ENCODE results near the gene PPP1R1B.

Gene PPP1R1B

DNA sequence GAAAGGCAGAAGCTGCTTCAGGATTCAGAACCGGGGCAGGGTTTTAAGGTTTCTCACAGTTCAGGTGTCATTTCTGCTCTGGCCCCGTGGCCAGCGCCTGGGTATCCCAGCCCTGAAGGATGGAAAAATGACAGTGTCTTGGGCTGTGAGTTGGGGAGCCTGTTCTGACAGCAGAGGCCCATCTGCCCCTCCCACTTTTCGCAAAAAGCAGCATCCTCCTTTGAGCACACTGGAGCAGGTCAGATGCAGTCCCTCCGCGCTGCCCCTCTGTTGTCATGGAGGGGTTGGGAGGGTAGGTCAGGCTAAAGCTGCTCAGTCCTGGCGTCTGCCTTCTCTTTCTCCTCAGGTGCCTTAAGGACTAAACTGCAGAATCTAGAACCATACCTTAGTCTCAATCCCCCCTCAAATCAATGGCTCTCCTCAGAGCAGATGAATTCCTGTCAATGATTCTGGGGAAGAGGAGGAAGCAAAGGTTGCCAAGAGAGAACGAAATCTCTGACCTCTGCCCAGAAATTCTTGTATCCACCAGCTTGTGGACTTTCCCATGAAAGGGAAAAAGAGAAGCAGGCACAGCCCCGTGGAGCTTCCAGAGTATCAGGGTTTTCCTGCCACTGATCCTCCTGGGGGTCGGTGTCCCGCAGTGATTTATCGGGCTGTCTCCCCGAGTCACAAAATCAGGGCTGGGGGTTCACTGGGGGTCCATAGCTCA, 26.3 kb upstream of the PPP1R1B start:
- DNase-seq (ENCODE audit: low read depth in 3 of 3, low spot score in 1 of 3) = no peak

DNA sequence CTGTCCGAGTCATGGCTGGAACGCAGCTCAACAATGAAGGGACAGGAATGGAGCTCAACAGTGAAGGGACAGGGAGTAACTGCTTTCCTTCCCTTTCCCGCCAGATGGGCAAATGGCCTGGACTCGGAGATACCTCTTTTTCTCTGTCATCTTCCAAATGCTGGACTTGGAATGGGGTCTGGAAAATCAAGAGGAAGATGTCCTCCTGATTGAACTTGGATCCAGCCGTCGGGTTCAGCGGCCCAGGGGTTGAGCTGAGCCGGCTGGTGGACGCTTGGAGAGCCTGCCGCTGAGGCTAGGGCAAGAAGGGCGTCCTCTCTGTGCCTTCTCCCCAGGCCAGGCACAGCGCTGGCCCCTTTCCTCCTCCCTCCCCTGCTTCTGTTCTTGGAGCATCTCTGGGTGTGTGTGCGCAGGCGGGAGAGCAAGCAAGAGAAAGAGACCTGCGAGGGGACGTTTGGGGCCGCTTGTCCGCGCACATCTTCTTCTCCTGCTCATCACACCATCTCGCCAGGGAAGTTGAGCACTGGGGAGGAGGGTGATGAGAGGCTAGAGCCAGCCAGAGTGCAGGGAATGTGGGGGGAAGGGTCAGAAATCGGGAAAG, 25.7 kb upstream of the PPP1R1B start:
- no peak for DNase-seq (ENCODE audit: low read depth in 3 of 3, low spot score in 1 of 3)

DNA sequence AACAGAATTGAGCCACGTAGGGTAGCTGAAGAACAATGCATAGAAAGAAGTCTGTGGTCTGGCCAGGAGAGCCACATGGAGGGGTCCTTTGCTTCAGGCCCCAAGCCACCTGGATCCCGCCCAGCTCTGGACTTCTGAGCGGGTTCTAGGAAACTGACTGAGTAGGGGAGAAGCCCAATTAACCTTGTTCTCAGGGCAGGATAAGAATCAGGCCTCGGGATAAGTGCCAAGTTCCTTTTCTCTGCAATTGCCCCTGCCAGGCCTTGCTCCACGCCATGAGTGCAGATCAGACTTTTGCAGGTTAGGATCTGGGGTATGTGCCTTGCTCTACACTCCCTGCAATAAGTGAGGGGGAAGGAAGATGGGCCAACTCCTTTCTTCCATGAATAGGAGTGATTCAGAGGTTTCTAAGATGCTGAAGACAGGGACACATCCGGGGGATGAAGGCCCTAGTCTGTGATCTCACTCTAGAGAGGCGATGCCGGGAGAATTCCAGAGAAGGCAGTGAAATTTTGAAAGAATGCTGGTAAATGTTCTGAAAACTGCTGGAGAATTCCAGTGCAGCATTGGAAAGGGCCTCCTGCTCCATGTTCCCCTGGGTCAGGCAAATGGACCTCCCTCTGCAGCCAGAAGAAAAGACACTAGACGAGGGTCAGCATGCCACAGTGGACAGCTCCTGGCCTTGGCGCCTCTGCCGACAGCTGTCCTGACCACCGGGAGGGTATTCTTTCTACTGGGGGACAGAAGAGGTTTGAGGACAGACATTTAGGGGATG, 24.8 kb upstream of the PPP1R1B start:
- DNase-seq (ENCODE audit: low read depth in 3 of 3, low spot score in 1 of 3) = no peak

DNA sequence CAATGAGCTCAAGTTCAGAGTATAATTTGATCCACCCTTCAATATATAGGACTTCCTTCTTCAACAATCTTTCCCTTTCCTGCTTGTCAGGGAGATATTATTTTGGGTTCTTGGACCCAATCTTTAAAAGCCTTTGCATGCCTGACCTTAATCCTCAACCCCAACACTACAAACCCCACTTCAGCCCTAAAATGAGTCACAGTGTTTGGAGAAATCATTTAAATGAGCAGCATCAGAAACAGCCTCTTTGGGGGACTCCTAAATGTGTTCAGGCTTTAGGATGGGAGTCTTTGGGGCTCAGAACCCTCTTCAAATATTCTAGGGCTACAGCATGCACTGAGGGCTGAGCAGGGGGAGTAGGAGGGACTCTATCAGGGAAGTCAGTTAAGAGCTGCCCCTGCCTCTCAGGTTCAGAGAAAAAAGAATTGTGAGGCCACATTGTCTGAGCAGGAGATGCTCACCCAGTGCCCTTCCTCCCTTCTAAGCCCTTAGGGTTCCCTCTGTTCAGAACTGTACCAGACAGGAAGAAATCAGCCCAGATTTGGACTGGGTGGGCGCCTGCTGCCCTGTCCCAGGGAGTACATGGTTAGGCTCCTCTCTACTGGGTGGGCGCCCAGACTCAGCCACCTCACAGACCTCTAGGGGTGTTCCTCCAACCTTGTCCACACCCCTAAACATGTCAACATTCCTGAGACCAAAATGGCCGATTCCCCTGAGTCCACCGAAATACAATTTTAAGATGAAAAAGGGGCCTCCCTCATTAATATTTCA, 24.0 kb upstream of the PPP1R1B start:
- no peak for DNase-seq (ENCODE audit: low read depth in 3 of 3, low spot score in 1 of 3)

DNA sequence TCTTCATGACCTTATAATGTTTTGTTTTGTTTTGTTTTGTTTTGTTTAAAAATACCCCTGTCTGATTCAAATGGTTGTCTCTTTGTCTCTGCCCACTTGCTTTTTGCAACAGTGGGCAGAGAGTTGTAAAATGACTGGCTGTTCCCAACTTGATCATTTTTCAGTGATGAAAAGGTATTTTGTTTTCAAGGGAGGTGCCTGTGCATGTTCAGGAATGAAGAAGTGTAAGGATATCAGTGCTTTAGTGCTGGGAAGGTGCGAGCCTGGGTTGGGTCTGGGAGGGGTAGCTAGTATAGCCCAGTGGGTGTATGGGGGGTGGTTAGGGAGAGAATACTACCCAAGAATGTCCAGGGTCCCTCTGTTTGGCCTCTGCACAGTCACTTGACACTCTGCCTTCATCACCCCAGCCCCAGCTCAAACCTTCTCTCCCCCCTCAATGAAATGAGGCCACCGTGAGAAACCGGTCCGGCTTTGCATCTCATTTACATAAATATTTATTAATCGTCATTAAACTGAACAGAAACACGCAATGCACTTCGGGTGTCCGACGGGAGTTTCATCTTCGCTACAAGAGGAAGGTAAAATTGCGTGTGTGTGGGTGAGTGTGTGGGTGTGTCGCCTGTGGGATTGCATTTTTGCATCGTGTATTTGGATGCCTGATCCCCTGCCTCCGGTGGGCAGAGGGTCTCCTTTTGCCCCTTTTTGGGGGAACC, 23.3 kb upstream of the PPP1R1B start:
- no peak for DNase-seq (ENCODE audit: low read depth in 3 of 3, low spot score in 1 of 3)

DNA sequence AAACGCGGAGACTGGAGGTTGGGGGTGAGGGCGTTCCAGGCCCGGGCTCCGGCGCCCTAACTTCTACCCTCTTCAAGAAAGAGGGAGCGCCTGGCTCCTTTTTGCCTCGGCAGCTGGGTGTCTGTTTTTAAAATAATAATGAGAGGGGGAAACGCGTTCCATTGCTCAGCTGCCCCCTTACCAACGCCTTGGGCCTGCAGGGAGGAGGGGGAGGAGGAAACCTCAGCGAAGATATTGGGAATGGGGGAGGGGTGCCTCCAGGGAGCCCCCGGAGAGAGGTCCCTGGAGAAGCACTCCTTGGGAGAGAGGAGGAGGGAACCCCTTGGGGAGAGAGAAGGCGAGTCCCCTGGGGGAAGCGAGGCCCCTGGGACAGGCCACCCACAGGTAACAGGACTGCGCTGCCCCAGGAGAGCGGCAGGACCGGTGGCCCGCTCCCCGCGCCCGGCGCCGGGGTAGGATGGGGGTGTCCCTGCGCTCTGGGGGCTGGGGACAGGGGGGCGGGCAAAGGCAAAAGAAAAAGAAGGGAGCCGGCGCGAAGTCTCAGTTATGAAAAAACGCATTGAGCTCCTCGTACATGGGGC, 21.8 kb upstream of the PPP1R1B start:
- DNase-seq (ENCODE audit: low read depth in 3 of 3, low spot score in 1 of 3) = no peak

DNA sequence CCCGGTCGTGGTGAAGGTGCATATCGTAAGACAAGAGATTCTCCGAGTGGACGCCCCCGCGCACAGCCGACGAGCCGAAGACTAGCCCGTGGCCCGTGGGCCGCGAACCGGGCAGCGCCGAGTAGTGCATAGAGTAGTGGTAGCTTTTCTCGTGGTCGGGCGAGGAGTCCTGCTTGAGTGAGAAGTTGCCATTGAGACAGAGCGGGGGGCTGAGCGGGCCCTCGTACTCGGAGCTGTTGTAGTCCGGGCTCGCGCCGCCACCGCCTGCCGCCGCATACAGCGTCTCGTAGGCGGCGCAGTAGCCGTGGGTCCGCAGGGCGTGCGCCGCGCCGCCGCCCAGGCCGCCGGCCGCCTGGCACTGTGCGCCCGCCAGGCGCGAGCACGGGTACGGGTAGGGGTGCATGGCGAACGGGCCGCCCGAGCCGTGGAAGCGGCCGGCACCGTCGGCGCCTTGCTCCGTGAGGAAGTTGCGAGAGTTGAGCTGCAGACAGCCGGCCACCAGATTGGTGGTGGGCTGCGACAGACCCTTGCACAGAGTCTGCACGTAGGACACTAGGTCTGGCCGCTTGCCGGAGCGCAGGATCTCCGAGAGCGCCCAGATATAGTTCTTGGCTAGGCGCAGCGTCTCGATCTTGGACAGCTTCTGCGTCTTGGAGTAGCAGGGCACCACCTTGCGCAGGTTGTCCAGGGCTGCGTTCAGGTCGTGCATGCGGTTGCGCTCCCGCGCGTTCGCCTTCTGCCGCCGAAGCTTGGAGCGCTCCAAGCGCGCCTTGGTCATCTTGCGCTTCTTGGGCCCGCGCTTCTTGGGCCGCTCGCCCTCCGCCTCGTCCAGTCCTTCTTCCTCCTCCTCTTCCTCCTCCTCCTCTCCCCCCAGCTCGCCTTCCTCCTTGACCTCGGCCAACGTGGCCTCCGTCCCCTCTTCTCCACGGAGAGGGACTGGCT, 21.0 kb upstream of the PPP1R1B start:
- no peak for DNase-seq (ENCODE audit: low read depth in 3 of 3, low spot score in 1 of 3)

DNA sequence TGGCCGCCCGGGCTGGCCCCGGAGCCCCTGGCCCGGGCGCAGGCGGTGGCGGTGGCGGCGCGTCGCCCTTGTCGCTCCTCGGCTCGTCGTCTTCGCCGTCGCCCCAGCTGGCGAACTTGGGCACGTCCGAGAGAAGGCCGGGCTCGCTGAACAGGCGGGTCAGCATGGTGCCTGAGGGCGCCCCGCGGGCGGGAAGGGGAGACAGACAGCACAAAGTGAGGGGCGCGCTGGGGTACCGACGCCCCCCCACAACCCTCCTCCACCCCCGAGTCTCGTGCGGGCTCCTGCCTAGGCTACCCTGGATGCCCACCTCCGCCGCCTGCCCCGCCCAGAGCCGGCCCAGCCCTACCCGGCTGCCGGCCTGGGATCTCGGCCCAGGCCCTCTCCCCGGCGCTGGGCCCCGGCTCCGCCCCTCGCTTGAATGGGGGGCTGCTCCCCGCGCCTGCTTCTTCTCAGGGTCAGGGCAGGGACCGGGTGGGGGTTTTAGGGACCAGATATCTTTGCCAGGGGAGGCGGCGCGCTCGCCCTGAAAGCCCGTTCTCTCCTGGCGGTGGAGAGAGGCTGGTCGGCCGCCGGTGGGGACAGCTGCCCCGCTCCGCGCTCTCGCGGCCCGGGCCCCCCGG, 20.2 kb upstream of the PPP1R1B start:
- DNase-seq (ENCODE audit: low read depth in 3 of 3, low spot score in 1 of 3) = no peak

DNA sequence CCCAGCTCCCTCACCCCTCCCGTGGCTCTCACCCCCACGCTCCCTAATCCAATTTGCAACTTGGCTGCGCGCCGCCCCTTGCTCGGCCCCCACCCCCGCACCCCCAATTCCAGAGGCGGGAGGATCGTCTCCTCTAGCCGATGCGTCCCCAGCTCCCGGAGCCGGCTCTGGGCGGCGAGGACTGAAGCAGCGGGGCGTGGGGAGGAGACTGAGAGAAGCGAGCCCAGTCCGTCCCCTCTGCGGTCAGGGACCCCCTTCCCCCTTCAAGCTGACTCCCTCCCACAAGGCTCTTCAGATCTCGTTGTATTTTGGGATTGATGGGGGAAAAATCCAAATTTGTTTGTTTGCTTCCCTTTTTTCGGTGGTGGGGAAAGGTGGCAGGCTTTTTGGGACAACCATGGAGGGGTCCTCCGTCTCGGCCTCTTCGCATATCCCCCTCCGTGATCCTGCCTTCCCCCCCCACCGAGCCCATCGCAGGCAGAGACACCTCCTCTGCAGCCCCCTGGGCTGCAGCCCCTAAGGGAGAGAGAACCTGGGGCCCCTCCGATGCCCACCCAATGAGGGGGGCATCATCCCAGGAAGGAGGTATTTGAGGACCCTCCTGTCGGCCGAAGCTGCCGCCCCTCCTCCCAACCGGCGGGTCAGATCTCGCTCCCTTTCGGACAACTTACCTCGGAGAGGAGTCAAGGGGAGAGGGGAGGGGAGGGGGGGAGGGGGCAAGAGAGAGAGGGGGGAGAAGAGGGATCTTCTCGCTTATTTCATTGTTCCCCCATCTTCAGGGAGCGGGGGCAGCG, 19.5 kb upstream of the PPP1R1B start:
- DNase-seq (ENCODE audit: low read depth in 3 of 3, low spot score in 1 of 3) = no peak

DNA sequence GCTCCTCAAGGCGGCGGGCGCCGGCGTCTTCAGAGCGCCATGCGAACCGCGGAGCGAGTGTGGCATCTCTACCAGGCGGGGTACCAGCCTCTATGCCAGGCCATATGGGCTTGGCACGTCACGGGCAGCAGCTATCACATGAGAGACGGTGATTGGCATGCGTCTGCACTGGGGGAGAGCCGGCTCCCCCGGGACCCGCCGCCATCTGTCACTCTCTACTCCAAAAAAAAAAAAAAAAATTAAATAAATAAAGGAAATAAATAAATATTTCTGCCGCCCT, 19.0 kb upstream of the PPP1R1B start, which contains the start of gene NEUROD2:
Gene NEUROD2 (minus strand): TSS at position 70 of the 280 bp plus-strand sequence. CDS start 1,321 bp downstream, outside the sequence.
- no peak for DNase-seq (ENCODE audit: low read depth in 3 of 3, low spot score in 1 of 3)

DNA sequence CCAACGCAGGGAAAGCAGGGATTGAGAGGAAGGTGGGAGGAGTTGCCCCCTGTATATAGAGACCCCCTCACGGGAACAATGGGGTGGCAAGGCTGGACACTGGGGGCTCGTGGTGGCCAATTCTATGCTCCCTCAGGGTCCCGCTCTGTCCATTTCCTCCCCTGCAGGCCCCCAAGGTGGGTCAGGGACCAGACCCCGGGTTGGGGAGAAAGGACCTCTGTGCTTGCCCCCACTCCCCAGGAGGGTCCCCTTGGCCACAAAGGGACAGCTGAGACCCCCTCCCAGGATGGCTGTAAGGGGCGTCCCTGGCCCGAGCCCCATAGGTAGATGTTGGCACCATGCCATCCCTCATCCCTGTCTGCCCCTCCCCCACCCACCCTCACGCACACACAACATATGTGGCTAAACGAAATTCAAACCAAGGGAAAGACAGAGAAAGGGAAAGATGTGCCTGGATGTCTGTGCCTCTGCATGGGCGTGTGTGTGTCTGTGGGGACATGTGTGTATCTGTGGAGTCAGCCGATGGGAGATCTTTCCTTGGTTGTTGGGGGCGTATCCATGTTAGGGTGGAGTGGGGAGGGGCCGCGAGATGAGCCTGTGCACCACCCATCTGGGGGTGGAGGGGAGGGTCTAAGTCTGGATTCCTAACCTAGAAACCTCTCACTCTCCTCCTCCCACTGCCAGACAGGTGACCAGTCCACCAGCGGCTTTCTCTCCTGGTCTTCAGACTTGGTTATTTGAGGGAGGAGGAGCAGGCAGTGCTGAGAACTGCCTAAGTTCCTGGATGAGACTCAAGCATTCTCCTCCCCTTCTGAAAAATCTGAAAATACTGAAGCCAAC, 18.4 kb upstream of the PPP1R1B start:
- no peak for DNase-seq (ENCODE audit: low read depth in 3 of 3, low spot score in 1 of 3)

DNA sequence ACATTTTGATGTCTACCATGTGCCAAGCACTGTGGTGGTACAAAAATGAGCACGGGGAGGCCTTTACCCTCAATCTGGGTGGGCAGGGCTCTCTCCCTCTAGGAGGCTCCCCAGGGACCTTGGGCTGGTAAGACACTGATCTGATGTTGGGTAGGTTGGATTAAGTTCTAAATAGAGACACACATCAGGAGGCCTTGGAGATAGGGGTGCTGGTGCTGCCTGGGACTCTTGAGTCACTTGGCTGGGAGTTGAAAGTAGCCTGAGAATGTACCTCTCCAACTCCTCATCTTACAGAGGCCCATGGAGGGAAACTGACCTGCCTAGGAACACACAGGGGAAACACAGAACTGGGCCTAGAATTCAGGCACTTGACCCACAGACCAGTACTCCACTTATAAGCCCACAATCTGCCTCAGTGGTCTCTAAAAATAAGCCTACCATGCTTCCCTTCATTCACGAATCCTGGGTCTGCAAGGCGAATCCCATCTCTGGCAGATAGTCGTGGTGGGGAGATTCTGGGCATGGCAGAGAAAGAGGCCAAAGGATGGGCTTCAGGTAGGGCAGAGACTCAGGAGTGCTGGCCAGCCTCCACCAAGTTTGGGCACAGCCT, 17.2 kb upstream of the PPP1R1B start:
- no peak for DNase-seq (ENCODE audit: low read depth in 3 of 3, low spot score in 1 of 3)

DNA sequence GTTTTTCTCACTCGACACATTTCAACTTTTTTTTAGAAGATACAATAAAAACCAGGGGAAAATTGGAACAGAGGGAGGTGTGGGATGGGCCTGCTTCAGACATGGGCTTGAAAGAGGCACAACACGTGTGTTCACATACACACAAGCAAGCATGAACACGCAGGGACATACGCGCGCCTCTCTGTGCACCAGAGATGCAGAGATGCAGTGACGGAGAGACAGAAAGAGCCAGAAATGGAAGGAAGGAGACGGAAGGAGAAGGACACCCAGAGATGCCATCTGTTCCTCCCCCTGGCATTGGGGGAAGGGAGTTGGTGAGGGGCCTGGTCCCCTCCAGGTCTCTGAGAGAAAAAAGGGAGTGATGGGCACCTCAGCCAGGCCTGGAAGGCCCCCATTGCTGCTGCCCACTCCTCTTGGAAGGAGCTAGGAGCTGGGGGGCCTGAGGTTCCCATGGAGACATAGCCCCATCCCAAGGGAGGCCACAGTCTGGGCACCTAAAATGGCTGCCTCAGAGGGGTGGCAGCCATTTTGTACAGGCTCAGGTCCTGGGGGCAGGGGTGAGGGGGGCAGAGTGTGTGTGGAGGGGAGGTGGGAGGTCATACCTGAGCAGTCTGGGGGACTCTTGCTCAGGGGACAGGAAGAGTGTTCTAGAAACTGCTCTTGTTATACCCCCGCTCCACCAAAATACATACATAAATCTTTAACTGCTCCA, 15.2 kb upstream of the PPP1R1B start:
- DNase-seq (ENCODE audit: low read depth in 3 of 3, low spot score in 1 of 3) = no peak

DNA sequence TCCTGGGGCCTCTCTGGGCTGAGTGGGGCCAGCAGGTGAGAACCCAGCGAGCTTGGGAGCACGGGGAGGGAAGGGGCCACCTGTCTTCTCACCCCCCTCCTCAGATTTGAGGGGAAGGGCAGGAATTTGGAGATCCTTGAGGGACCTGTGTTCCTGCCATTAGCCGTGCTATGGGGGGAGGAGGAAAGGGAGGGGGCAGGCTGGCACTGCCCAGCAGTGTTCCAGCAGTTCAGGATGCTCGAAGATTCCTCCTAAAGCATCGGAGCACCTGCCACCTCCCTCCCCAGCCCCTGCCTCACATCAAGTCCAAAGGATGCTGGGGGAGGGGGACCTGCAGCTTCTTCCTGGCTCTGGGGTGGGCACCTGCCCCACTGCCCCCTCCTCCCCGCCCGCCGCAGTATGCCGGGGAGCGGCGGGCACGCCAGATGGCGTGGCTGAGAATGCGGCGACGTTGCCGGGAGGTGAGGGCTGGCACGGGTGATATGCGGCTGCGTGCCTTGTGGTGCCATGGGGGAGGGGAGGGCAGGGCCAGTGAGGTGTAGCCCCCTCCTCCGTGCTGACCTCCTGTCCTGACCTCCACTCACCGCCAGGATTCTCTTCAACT, 14.4 kb upstream of the PPP1R1B start:
- no peak for DNase-seq (ENCODE audit: low read depth in 3 of 3, low spot score in 1 of 3)

DNA sequence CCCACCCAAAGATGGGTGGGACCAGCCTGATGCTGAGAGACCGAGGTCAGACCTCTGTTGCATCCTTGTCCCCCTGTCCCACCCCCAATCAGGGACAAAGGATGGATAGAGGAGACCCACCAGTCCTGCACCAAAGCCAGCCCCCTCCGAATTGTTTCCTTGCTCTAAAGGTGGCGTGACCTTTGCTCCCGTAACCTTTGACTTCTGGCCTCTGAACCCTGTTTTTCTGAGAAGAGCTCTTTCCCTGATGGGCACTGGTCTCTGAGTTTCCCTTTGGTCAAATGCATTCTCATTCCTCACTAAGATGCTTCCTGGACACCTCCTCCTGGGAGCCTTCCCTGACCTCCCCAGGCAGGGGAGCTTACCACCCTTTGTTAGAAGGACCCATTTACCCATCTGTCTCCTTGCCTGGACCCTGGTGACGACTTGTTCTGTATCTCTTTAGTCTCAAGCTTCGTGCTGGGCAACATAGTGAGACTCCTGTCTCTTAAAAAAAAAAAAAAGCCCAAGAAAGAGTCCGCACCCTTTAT, 13.8 kb upstream of the PPP1R1B start:
- DNase-seq (ENCODE audit: low read depth in 3 of 3, low spot score in 1 of 3) = no peak
